CD4-positive, alpha-beta T cell treated with Interleukin-6 at 100 ng/mL for 8 hours (primary cell): ENCODE measurements around the gene AXDND1.

ENCODE experiments used
- DNase-seq: peaks from one replicate; pipeline ENCODE4 v3.0.0-alpha.2; 2020; ENCODE audit warnings: mixed read lengths, low spot score

Gene AXDND1

GRCh38 chr1:179583771-179584320 lies 218.1 kb downstream of the AXDND1 start:
- DNase-seq: no peak

DNA sequence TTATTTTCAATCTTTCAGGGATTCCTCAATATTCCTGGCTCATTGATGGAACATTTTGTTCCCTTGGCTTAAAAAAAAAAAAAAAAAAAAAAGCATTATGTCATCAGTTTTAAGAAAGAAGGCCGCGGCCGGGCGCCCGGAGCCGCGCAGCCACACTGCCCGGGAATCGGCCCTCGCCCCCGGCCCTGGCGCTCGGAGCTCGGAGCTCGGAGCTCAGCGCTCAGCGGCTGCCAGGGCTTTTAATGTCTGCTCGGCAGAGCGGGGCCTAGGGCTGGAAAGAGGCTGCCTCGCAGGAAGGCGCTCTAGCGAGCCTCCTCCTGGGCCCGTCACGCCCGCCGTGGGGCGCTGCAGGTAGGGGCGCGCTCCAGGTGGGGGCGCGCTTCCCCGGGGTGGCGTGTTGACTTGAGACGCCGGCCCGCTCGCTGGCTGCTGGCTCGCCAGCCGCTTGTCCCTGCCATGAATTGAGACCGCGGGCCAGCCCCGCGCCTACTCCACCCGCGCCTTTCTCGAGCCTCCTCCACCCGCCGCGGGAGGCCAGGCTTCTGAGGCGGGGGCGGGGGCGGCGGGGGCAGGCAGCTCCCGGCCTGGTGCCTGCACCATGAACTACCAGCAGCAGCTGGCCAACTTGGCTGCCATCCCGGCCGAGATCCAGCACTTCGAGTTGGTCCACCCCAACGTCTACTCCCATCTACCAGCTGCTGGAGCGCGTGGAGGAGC lies 220.5 kb downstream of the AXDND1 start:
- no peak for DNase-seq

- DNase-seq: no peak
Observed at GRCh38 chr1:179587336-179587735, 221.6 kb downstream of the AXDND1 start.

DNA sequence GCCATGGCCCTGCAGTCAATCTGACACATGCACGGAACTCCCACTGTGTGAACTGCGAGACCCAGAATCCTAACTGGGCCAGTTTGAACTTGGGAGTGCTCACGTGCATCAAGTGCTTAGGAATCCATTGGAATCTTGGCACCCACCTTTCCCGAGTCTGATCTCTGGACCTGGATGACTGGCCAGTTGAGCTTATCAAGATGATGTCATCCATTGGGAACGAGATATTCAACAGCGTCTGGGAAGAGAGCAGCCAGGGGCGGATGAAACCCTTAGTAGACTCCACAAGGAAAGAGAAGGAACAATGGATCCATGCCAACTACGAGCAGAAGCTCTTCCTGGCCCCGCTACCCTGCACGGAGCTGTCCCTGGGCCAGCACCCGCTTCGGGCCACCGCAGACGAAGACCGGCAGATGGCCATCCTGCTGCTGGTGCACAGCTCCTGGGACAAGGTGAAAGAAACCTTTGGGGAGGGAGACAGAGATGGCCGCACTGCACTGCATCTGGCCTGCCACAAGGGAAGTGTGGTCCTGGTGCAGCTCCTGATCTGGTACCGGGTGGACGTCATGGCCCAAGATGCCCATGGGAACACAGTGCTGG lies 222.8 kb downstream of the AXDND1 start:
- no peak for DNase-seq

DNA sequence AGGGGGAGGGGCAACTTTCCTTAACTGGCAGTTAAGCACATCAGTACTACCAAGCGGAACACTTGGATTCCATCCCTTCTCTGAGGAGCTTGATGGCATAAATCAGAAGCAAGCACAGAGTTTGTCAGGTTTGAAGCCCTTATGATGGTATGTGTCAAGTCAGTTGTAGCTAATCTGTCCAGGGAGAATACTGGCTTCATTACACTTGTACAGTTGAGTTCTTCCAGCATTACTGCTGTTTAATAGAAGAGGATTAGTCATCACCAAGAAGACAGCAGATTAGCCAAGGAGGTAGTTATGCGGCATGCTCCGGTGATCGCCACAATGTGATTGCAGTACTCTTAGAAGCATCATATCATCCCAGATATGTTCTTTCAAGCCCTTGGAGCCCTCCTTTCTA lies 223.7 kb downstream of the AXDND1 start:
- no peak for DNase-seq

DNA sequence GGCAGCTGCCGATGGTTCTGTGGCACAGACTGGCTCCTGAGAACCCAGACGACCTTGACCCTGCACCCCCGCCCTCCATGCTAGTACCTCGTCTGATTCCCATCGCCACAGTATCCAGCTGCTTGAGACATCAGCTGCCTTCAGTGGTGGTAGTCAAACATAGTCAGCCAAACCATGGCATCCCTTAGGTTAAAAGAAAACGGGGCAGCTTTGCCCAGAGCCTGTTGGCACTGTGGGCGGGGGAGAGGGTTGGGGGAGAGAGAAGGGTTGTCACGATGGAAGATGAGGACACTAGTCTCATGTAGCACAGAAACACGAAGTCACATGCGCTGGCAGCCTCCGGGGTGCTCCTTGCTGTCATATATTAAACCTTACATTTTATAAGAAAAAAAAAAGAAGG lies 224.9 kb downstream of the AXDND1 start:
- DNase-seq: no peak

DNA sequence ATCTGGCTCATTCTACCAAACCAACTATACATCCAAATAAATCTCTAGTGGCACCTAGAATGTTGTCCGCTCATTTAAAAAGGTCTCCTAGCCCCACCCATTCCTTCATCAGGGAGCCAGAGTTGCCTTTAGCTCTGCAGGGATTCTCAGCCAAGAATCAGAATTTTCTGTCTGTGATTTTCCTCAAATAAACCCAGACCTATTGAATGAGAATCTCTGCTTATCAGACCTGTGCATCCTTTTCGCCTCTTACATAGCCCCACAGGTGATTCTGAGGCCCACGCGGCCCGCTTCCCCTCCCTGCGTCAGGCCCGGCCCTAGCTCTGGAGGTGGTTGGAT lies 225.5 kb downstream of the AXDND1 start:
- DNase-seq: no peak

DNA sequence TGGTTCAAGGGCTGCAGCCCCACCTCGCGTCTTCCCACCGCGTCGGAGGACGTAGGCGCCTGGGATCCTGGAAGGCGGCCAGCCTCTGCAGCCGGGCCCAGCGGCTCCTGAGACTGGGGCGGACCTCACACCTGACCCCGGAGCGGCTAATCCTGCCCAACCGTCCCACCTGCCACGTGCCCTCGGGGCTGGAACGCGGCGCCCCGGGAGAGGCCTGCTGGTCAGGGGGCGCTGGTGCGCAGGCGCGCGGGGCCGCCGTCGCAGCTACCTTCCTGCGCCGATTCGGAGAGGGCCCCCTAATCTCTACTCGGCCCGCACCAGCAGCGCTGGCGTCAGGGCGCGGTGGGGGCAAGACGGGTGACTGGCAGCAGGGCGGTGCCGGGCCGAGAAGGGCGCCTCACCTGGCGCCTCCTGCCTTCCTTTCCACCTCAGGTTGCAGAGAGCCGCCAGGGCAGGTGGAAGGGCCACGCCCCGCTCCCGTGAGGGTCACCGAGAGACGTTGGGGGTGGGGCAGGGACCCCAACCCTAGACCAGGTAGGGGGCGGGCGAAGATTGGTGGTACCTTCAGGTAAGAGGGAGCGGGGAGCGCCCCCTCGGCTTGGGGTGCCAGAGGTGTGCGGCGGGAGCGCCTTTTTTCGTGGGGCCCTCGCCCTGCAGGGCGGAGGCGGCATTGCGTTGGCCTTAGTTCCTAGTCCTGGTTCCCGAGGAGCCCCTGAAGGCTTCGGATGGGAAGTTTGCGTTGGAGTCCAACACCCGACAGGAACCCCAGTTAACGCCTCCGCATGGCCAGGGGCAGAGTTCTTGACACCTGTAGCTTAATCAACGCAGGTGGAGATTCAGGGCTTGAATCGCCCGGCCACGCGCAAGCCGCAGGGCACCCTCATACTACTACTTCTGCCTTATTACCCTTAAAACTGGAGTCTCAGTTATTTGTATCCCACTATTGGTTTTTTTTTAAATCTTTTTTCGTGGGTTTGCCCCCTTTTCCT lies 226.1 kb downstream of the AXDND1 start, which contains the start of gene TDRD5:
TSS of gene TDRD5 (plus strand) at position 241 of the 989 bp plus-strand sequence. CDS start 784 bp downstream, outside the sequence.
- no peak for DNase-seq

DNA sequence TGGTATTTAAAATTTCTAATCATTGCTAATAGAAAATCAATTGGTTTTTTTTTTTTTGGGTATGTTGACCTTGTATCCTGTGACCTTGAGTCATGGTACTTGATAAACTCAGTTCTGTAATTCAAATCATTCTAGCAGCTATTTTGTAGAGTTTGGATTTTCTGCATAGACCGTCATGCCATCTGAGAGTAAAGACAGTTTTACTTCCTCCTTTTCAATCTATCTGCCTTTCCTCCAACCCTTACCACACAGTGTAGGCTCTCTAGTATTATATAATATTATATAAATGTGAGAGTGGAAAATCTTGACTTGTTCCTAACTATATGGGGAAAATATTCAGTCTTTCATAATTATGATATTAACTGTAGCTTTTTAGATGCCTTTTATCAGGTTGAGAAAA lies 232.9 kb downstream of the AXDND1 start:
- DNase-seq: no peak

GRCh38 chr1:179599623-179600249 lies 234.0 kb downstream of the AXDND1 start:
- DNase-seq: no peak

DNA sequence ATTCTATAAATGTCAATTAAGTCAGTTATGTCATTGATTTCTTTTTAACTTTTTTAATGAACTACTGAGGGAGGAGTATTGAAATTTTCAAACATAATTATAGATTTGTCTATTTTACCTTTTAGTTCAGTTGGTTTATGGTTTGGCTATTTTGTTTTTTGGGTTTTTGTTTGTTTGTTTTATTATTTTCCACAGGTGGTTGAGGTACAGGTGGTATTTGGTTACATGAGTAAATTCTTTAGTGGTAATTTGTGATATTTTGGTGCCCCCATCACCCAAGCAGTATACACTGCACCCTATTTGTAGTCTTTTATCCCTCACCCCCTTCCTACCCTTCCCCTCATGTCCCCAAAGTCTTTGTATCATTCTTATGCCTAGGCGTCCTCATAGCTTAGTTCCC lies 235.3 kb downstream of the AXDND1 start:
- no peak for DNase-seq
